T-helper 2 cell (primary cell): ENCODE results near the gene DLST.
"Not testable (repeated sequence)": the region's sequence is repeated elsewhere in the genome, so short reads cannot be mapped to it uniquely, and the experiment has no call there.

Experiments
- DNase-seq, 5 experiments: peaks; one replicate each; pipeline versions ENCODE4 v3.0.0 to v3.0.0-alpha.2; 2012 to 2022

DLST gene

DNA sequence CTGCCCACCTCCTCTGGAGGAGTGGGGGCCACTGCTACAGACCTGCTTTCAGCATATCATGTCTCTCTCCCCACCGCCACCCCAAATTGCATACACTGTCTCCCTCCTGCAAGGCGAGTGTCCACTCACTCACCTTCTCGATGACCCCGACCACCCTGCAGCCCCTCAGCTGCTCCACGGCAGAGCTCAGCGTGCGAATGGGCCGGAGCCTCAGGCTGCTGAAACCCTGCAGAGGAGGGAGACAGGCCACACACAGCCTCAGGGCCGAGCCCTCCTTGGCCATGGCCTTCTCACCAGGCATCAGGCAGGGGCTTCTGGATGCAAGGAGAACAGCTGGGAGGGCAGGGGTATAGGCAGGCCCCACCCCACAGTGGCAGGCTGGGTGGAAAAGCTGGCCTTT is 36.7 kb downstream of the DLST start:
- no peak for DNase-seq

DNA sequence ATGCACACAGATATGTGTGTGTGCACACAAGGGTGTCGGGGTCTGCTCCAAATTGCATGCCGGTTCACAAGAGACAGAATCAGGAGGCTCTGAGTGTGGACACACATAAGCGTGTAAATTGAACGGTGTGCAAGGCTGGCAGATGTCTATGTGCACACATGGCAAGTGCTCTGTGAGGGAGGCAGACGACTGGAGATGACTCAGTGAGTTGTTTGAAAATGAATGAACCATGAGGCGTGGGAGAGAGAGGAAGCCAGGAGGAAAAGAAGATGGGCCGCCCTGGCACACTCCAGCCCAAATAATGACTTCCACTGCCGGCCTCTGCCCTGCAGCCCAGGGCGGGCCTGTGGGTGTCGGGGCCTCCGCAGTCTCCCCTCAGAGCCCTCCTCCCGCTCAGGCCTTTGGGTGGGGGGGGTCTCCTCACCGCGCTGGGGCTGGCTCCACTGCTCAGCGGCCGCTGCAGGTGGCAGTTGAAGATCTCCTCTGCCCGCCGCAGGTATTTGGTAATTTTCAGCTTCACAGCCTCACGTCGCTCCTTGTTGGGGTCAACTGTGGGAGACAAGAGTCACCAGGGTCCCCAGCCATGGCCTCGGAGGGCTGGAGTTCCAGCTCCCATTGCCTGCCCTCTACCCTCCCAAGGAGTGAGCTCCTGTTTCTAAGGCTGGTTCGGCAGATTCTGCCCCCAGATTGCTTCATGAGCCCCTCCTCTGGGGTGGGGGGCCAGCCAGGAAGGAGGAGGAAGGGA is 37.9 kb downstream of the DLST start:
- DNase-seq = no peak

DNA sequence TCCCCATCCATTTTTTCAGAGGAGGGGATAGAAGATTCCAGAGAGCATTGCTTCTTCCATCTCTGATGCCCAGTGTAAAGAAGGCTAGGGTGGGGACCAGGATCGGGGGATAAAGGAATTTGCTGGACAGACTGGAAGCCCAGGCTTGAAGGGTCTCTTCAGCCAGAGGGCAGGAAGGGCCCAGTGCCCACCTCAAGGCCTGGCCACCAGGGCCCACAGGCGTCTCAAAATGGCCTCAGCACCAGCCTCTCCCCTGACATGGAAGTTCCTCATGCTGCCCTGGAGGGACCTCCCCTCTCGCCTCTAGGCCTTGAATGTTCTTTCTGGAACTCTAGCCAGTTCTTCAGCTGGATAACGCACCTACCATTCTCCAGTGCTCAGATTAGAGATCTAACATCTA is 38.6 kb downstream of the DLST start:
- no peak for DNase-seq

DNA sequence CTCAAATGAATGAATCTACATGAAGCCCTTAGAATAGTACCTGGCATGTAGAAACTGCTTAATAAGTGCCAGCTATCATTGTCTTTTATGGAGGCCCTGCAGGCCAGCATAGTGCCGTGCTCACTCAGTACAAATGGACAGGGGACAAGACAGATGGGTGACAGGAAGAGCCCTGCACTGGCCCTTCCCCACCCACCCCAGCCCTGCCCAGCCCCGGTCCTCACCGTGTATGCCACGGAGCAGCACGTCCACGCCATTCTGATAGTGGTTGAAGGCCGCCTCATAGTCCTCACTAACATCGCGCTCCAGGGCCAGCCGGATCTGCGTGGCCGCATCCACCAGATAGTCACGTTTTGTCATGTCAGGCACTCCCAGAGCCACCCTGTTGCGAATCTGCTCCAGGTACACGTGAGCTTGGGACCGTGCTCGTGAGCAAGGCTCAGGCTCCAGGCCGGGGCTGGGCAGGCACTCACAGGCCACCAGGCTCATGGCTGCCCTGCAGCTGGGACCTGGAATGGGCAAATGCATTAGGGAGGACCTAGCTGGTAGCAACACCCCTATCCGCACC is 39.4 kb downstream of the DLST start:
- DNase-seq = no peak

DNA sequence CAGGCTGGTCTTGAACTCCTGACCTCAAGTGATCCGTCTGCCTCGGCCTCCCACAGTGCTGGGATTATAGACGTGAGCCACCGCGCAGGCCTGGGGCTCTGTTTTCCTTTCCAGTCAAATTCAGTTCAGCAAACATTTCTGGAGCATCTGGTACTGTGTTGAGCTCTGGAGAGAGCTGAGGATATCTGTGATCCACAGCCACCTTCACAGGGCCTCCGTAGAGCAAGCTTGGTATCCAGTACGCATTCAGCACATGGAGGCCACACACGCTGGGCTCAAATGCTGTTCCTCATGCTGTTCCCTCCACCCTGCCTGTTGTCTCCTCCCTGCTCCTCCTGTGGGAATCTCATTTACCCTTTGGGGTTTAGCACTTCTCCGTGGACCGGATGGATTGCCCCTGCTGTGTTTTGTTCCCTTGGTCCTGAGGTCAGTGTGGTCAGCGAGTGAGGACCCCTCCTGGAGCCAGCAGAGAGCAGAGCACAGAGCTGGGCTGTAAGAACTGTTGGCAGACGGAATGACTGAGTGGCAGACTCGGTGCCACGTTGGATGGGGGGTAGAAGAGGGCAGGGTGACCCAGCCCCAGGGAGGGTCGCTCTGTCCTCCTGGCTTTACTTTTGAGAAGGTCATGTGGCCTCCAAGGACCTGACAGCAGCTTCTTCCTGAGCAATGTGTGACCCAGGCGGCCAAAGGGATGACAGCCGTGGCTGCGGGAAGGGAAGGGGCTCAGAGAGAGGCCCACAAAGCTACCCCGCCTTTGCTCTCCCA is 40.5 kb downstream of the DLST start:
- DNase-seq = no peak

DNA sequence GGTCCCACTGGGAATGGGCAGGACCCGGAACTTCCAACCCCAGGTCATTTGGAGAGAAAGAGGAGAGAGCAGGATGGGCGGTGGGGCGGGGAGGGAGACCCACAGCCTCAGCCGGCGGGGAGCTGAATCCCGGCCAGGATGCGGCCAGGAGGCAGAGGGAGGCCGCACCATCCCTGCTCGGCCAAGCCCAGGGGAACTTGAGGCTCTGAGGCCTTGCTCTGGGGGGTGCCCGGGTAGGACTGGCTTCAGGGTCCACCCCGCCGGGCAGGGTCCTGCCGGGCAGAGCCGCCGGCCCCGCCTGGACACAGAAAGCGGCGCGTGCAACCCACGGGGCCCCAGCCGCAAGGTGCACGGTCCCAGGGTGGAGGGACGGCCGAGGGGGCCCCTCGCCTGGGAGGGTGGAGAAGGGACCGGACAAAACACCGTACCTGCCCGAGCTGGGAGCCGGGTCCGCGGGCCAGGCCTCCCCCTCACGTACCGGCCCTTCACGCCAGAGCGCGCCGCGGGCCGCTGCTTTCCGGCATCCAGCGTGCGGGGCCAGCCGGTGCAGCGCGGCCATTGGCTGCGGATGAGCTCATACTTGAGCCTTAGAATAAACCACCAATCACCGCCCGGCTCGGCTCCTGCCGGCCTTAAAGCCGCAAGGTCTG is 41.2 kb downstream of the DLST start, which contains the start of gene RPS6KL1:
TSS of gene RPS6KL1 (minus strand) at position 509 of the 650 bp plus-strand sequence. CDS start 1,719 bp downstream, outside the sequence.
- peak; percentile 26 to 77 (median 60) for DNase-seq

DNA sequence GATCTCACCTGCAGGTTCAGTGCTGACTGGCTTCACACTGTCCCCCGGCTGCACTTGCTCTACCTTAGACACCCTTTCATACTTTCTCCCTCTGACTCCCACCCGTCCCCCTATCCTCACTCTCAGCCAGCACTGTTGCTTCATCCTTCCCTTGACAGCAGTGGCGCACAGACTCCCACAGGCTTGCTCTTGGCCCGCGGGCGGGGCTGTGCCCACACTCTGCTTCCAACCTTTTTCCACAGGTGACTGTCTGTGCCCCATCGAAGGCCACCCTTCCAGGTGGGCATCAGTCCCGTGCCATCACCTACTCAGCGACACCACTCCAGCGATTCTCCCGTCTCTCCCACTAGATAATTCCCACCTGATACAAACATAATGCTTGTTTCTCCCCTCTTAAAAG is 42.3 kb downstream of the DLST start:
- no peak for DNase-seq

DNA sequence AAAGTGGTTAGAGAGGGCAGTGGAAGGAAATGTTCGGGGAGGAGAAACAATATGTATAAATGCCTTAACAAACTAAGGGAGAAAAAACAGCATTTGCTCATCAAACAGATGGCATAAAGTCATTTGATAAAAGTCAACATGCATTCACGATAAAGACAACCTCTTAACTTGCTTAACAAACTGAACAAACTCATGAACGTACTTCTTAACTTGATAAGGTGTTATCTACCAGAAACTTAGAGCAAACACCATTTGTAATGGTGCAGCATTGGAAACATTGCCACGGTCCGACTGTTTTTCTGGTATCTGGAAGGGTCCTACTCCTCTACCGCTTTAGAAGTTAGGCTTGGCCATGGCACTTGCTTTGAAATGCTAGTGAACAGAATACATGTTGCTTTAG is 45.5 kb downstream of the DLST start:
- no peak for DNase-seq

DNA sequence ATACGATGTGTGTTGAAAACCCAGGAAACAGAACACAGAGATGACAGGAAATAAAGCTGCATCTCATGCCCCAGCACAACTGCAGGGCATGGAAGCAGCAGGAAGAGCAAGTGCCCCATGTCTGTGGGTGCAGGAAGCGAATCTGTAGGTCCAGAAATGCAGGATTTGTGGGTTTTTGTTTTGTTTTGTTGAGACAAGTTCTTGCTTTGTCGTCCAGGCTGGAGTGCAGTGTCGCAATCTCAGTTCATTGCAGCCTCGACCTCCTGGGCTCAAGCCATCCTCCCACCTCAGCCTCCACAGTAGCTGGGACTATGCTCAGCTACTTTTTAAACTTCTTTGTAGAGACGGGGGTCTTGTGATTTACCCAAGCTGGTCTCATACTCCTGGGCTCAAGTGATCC is 47.5 kb downstream of the DLST start:
- no peak for DNase-seq

DNA sequence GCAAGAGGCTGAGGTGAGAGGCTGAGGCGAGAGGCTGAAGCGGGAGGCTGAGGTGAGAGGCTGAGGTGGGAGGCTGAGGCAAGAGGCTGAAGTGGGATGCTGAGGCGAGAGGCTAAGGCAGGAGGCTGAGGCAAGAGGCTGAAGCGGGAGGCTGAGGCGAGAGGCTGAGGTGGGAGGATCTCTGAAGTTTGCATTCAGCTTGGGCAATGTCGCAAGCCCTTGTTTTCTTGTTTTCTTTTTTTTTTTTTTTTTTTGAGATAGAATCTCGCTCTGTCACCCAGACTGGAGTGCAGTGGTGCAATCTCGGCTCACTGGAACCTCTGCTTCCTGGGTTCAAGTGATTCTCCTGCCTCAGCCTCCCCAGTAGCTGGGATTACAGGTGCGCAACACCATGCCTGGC is 50.0 kb downstream of the DLST start:
- not testable (repeated sequence) for DNase-seq

DNA sequence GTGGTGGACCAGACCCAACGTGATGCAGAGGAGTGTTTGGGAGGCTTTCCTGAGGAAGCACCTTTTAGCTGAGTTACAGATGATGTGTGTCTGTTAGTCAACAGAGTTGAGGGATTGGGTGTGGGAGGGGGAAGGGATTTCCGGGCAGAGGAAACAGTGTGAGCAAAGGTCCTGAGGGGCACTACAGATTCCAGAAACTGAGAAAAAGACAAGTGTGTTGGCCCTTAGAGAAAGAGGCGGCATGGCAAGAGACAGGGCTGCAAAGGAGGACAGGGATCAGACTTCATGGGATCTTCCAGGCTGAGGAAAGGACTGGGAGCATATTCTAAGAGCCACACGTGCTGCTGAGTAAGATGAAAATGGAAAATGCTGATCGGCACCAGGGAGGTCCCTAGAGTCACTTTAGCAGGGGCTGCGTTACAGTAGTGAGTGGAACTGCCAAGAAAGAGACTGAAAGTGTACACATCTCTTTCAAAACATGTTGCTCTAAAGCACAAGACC is 50.7 kb downstream of the DLST start:
- no peak for DNase-seq

DNA sequence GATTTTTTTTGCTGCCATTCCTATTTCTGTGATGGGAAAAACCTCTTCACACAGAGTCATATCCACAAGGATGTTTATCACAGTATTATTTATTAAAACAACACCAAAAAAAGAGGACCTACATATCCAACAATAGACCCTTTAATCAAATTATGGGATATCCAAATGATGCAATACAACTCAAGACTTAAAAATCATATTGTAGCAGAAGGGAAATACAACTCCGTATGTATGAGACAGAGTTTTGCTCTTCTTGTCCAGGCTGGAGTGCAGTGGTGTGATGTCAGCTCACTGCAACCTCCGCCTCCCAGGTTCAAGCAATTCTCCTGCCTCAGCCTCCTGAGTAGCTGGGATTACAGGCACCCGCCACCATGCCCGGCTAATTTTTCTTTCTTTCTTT is 51.2 kb downstream of the DLST start:
- DNase-seq = not testable (repeated sequence)

DNA sequence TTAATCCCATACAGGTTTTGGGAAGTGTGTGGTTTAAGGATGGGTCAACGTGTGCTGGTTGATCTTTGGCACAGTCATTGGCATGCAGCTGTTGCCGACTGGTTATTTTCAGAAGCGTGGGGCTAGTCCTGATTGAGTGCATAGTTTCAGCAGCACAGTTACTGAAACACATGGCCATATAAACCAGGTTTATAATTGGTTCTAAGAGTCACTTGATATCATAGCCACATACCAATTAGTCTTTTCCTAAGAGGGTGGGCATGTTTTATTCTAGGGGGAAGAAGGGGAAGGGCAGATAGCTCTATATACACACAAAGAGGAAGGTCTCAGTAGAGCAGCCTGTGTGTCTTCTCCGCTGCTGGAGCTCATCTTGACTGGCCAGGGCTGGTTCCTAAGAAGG is 52.3 kb downstream of the DLST start:
- DNase-seq = no peak

DNA sequence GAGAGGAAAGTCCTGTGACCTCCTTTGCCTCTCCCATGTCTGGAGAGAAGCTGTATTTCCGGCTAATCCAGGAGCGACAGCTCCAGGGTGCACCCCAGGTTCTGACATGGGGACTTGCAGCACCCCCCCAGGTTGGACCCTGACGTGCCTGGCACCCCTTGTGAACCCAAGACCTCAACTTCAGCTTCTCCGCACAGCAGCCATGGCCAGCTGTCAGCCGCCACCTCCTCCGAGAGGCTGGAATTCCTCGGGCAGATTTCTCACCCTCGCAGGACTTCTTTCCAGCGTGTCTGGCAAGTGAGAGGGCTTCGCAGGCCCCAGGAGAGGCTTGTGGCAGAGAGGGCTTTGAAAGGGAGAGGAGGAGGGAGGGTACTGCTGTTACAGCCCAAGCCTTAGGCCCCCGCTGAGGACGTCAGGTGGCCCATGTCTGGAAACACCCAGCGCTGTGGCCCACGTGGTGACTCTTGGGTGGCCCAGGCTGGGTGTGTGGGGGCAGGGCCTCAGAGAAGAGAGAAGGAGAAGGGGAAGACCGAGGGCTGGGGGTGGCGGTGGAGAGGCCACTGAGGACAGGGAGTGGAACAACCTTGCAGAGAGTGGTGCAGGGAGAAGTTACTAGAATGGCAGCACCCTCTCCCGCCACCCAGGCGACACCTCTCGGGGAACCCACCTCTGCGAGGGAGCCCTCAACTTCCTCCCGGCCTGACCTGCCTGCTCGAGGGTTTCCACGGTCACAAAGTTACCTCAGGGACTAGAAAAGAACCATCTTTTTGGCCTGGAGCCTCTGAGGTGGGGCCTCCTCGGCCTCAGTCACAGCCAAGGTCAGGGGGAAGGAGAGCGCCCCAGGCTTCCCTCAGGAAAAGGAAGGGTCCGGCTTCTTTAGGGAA is 53.0 kb downstream of the DLST start:
- DNase-seq = no peak

DNA sequence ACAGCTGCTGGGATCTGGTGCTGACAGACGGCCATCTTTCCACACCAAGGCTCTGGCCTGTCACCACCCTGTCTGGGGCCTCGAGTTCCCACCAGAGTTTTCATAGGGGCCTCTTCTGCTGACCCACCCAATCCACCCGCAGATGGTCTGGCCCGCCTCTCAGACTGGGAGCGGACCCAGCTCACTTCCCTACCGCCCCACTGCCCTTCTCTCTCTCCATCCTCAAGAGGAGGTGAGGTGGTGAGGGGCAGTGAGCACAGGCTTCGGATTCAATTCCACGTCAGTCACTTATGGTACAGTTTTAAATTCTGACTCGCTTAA is 53.6 kb downstream of the DLST start:
- no peak for DNase-seq

DNA sequence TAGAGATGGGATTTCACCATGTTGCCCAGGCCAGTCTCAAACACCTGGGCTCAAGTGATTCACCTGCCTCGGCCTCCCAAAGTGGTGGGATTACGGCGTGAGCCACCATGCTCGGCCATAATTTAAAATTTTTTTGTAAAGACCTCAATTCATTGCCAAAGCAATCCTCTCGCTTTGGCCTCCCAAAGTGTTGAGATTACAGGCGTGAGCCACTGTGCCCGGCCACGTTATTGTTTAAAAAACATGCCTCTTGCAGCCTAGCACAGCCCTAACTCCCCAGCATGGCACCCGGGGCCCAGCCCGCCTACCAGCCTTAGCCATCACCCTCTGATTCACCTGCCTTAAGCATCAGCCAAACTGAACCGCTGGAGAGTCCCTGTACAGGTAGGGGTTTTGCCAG is 54.4 kb downstream of the DLST start:
- DNase-seq = no peak

DNA sequence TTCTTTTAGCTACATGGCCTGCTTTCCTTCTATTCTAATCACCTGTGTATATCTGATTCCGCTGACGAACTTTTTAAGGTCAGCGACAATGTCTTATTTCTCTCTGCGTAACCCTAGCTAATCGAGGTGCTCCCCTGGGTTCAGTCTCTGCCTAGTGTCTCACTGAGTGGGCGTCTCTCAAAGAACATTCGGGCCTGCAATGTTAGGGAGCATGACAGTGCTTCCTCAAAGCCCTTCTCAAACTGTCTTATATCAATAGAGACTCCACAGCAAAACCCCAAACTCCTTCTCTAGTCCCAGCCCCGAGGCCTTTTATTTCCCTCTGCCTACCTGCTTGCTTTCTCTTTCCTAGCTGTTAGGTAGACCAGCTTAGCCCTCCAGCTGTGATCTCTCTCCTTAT is 55.0 kb downstream of the DLST start:
- no peak for DNase-seq

DNA sequence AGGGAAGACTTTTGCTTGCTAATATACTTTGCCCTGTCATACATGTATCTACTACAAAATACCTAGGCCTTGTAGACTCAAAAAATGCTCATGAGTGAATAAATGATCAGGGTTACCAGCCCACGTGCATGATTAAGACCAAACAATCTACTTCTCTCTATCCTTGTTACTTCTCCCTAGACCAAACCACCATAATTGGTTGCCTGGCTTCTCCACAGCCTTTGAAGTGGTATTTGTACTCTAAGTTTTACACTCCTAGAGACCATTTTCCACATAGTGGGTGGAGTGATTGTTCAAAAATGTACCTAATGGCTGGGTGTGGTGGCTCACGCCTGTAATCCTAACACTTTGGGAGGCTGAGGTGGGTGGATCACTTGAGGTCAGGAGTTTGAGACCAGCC is 55.5 kb downstream of the DLST start:
- no peak for DNase-seq

DNA sequence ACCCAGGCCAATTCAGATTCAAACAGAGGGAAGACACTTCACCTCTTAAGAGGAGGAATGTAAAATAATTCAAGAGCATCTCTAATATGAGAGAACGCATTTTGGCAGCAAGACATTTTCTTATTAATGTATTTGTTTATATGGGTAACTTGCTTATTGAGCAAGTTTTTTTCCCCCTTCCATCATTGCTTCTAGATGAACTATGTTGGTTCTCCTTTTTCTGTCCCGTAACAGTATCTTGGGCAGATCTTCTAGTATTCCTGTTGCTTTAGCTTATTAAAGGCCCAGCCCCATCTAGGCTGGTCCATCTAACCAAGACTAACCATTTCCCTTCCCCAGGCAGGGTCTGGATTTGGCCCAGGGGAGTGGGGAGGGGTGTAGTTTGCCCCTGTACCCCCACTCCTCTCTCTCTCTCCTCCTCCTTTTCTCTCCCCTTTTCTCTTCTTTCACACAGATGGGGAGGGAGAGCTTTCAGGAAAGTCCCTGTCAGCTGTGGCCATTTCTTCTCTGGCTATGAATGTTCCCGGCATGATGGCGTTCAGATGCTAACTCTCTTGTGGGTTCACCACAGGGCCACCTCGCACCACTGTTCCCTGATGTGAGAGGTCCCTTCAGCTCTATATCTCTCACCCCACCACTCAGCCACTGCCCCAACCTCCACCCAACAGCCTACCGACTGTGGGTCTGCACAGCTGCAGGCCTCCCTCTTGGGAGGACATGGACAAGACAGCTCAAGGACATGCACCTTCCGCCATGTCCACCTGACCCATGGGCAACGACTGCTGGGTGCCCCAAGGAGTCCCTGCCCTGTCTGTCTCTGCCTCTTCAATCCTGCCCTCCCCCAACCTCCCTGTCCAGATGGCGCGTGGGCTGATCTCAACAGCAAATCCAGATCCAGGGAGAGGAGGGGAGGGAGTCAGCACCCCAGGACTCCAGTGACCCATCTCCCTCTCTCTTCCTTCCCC is 57.1 kb downstream of the DLST start:
- no peak for DNase-seq

DNA sequence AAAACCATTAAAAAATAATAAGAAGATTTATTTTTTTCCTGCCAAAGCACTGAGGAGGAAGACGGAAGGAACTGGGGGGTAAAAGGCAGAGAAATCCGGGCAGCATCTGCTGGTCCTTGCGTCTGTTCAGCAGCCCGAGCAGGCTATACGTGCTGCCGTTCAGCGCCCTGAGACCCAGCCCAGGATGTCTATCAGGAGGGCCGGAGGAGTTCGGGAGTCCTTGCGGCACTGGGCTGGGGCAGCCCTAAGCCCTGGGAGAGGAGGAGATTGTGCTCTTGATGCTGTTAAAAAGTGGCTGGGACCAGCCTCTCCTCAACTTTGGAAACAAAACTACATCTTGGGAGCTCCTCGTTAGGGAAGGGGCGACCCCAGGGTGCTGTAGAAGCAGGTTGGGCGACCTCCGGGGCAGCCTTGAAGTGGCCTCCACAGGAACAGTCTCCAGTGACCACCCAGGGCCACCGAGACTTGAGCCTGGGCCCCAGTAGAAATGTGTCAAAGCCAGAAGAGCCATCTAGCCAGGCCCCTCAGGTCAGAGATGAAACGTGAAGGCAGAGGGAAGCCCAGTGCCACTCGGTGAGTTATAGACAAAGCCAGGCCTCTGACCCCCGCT is 59.3 kb downstream of the DLST start:
- DNase-seq = no peak

DNA sequence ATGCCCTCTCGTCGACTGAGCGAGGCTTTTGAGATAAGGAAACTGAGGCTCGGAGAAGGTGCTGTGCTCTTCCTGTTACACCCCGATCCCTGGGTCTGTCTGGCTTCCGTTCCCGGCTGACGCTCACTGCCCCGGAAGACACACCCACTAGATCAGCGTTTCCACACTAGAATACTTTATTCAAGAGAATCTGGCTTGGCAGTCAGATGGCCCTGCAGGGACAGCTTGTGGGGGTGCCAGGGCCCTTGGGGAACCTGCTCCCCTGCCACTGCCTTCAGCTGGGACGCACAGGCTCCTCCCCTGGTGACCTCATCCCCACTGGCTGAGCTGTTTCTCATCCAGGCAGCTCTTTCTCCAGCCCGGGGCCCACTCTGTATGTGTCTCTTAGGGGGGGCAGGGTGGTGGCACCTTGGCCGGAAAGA is 60.0 kb downstream of the DLST start:
- peak in 4 of 5 experiments; percentile 25 to 66 (median 42) for DNase-seq
